ENCODE results near the gene USP54. TPM values are rescaled to one million over a fixed set of nuclear protein-coding genes. Genes with fewer than 3 reads are reported as not detected.

Gene USP54
- total and polyA plus RNA-seq, 4 donors = 1.3 to 10.4 (median 6.3) TPM

DNA sequence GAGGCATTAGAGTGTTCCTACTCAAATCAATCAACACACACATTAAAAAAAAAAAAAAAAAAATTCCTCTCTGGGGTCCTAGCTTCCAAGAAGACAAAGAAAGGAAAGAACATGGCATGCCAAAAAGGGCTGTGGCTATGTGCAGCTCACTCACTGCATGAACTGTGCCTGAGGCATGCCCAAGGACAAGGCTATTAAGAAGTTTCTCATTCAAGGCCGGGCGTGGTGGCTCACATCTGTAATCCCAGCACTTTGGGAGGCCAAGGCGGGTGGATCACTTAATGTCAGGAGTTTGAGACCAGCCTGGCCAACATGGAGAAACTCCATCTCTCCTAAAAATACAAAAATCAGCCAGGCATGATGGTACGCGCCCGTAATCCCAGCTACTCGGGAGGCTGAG is 53.4 kb downstream of the USP54 start:
- TF ChIP-seq FOXA1 (IDR thresholded peaks at IDR 0.05) = no peak
- TF ChIP-seq, protein P1, sequence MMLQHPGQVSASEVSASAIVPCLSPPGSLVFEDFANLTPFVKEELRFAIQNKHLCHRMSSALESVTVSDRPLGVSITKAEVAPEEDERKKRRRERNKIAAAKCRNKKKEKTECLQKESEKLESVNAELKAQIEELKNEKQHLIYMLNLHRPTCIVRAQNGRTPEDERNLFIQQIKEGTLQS (IDR thresholded peaks at IDR 0.05) = no peak
- TF ChIP-seq, protein P2, sequence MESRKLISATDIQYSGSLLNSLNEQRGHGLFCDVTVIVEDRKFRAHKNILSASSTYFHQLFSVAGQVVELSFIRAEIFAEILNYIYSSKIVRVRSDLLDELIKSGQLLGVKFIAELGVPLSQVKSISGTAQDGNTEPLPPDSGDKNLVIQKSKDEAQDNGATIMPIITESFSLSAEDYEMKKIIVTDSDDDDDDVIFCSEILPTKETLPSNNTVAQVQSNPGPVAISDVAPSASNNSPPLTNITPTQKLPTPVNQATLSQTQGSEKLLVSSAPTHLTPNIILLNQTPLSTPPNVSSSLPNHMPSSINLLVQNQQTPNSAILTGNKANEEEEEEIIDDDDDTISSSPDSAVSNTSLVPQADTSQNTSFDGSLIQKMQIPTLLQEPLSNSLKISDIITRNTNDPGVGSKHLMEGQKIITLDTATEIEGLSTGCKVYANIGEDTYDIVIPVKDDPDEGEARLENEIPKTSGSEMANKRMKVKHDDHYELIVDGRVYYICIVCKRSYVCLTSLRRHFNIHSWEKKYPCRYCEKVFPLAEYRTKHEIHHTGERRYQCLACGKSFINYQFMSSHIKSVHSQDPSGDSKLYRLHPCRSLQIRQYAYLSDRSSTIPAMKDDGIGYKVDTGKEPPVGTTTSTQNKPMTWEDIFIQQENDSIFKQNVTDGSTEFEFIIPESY (IDR thresholded peaks at IDR 0.05) = no peak
- no peak for TF ChIP-seq GABPA (IDR thresholded peaks at IDR 0.05 in 1 of 2, conservative IDR thresholded peaks at IDR 0.05 in 1 of 2)
- TF ChIP-seq, protein P3, sequence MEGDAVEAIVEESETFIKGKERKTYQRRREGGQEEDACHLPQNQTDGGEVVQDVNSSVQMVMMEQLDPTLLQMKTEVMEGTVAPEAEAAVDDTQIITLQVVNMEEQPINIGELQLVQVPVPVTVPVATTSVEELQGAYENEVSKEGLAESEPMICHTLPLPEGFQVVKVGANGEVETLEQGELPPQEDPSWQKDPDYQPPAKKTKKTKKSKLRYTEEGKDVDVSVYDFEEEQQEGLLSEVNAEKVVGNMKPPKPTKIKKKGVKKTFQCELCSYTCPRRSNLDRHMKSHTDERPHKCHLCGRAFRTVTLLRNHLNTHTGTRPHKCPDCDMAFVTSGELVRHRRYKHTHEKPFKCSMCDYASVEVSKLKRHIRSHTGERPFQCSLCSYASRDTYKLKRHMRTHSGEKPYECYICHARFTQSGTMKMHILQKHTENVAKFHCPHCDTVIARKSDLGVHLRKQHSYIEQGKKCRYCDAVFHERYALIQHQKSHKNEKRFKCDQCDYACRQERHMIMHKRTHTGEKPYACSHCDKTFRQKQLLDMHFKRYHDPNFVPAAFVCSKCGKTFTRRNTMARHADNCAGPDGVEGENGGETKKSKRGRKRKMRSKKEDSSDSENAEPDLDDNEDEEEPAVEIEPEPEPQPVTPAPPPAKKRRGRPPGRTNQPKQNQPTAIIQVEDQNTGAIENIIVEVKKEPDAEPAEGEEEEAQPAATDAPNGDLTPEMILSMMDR (IDR thresholded peaks at IDR 0.05; ENCODE audit: low read depth, low read length, missing input control) = no peak
- Histone ChIP-seq H3K4me3 (ENCODE audit: low read depth in 1 of 3, low read length in 3 of 3) (no peak overlapping the region), H3K27me3 (ENCODE audit: control insufficient read depth in 4 of 4, insufficient read depth in 4 of 4, low read length in 3 of 4) (no peaks in the 10 kb centered on the region), H3K9me3 (ENCODE audit: control insufficient read depth in 4 of 4, low read length in 3 of 4) (no peaks in the 10 kb centered on the region), H3K36me3 (ENCODE audit: control insufficient read depth in 4 of 4, insufficient read depth in 3 of 4, low read depth in 1 of 4, low read length in 3 of 4) (peaks cover 0 to 2% (median 0%) of the 10 kb centered on the region in 4 donors), H3K4me1 (ENCODE audit: control insufficient read depth in 4 of 4, insufficient read depth in 4 of 4, low read length in 3 of 4) (no peaks in the 10 kb centered on the region), H3K9ac (ENCODE audit: low read depth in 1 of 2, low read length in 2 of 2) (no peak overlapping the region), H3K27ac (ENCODE audit: low read depth in 1 of 2, low read length in 2 of 2) (no peak overlapping the region)
- 96% methylated on average over 7 of the region's 7 CpGs for WGBS
- no peak for DNase-seq (ENCODE audit: low spot score)

DNA sequence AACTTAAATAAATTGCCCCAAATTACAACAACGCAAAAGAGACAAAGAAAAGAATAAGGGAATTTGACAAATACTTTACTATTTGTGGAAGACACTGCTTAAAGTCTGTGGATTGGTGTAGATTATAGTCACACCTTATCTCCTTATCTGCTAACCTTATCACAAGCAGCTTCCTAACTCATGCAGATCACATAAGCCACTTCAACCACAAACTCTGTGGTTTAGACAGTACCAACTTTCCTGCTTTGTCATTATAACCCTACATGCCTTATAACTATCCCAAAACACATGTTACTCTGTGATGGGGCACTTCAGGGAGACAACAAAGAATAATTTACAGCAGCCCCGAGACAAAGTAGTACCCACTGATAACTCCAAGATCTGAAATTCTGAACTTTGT is 53.9 kb downstream of the USP54 start:
- no peaks in the 10 kb centered on the region for H3K4me1 ChIP-seq (ENCODE audit: control insufficient read depth in 4 of 4, insufficient read depth in 4 of 4, low read length in 3 of 4)
- no peak overlapping the region for H3K9ac ChIP-seq (ENCODE audit: low read depth in 1 of 2, low read length in 2 of 2)
- H3K36me3 ChIP-seq (ENCODE audit: control insufficient read depth in 4 of 4, insufficient read depth in 3 of 4, low read depth in 1 of 4, low read length in 3 of 4) = peaks cover 0 to 2% (median 0%) of the 10 kb centered on the region in 4 donors
- no peak for DNase-seq (ENCODE audit: low spot score)
- 89% methylated on average over 2 of the region's 2 CpGs for WGBS
- no peak overlapping the region for H3K4me3 ChIP-seq (ENCODE audit: low read depth in 1 of 3, low read length in 3 of 3)
- no peaks in the 10 kb centered on the region for H3K27me3 ChIP-seq (ENCODE audit: control insufficient read depth in 4 of 4, insufficient read depth in 4 of 4, low read length in 3 of 4)
- H3K27ac ChIP-seq (ENCODE audit: low read depth in 1 of 2, low read length in 2 of 2) = no peak overlapping the region
- TF ChIP-seq GABPA (IDR thresholded peaks at IDR 0.05 in 1 of 2, conservative IDR thresholded peaks at IDR 0.05 in 1 of 2) = no peak
- no peak for TF ChIP-seq NR2F2 (IDR thresholded peaks at IDR 0.05)
- no peak for TF ChIP-seq YY1 (IDR thresholded peaks at IDR 0.05)
- no peak for TF ChIP-seq FOXA1 (IDR thresholded peaks at IDR 0.05)
- no peak for TF ChIP-seq HNF4G (IDR thresholded peaks at IDR 0.05)
- TF ChIP-seq EGR1 (IDR thresholded peaks at IDR 0.05; ENCODE audit: low read depth in 2 of 2) = no peak
- TF ChIP-seq SP1 (IDR thresholded peaks at IDR 0.05) = no peak
- TF ChIP-seq JUND (IDR thresholded peaks at IDR 0.05) = no peak
- no peak for TF ChIP-seq HNF4A (conservative IDR thresholded peaks at IDR 0.05)
- TF ChIP-seq FOXA2 (IDR thresholded peaks at IDR 0.05) = no peak
- no peak for TF ChIP-seq RXRA (IDR thresholded peaks at IDR 0.05)
- TF ChIP-seq TAF1 (conservative IDR thresholded peaks at IDR 0.05) = no peak
- TF ChIP-seq RAD21 (IDR thresholded peaks at IDR 0.05) = no peak
- TF ChIP-seq, protein P4, sequence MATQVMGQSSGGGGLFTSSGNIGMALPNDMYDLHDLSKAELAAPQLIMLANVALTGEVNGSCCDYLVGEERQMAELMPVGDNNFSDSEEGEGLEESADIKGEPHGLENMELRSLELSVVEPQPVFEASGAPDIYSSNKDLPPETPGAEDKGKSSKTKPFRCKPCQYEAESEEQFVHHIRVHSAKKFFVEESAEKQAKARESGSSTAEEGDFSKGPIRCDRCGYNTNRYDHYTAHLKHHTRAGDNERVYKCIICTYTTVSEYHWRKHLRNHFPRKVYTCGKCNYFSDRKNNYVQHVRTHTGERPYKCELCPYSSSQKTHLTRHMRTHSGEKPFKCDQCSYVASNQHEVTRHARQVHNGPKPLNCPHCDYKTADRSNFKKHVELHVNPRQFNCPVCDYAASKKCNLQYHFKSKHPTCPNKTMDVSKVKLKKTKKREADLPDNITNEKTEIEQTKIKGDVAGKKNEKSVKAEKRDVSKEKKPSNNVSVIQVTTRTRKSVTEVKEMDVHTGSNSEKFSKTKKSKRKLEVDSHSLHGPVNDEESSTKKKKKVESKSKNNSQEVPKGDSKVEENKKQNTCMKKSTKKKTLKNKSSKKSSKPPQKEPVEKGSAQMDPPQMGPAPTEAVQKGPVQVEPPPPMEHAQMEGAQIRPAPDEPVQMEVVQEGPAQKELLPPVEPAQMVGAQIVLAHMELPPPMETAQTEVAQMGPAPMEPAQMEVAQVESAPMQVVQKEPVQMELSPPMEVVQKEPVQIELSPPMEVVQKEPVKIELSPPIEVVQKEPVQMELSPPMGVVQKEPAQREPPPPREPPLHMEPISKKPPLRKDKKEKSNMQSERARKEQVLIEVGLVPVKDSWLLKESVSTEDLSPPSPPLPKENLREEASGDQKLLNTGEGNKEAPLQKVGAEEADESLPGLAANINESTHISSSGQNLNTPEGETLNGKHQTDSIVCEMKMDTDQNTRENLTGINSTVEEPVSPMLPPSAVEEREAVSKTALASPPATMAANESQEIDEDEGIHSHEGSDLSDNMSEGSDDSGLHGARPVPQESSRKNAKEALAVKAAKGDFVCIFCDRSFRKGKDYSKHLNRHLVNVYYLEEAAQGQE (IDR thresholded peaks at IDR 0.05) = no peak
- H3K9me3 ChIP-seq (ENCODE audit: control insufficient read depth in 4 of 4, low read length in 3 of 4) = no peaks in the 10 kb centered on the region

All from liver (tissue), 9 donors.